Right lobe of liver (tissue), 4 donors: ENCODE data around the gene NCK2.
A peak's percentile ranks its signal among the peaks of the same experiment; 100 is the strongest.

Source experiments
- CTCF ChIP-seq, 4 donors: fragments of 200-600 bp in 3 of 4; fragments of 450-650 bp in 1 of 4; IDR thresholded peaks; one replicate each; pipeline versions ENCODE4 v1.5.1 to v1.8.0; 2016 to 2022; ENCODE audit warnings: antibody characterized with exemption in 4 of 4, mild to moderate bottlenecking in 2 of 4
- POLR2A ChIP-seq: fragments of 450-650 bp; IDR thresholded peaks from one replicate; pipeline ENCODE4 v1.6.1; 2017; ENCODE audit warnings: antibody characterized with exemption, mild to moderate bottlenecking
- donor health status: DM: no; HTN: no; CAD: no.
- donor health status: DM: no; HTN: no; CAD: no.
- donor health status: DM: no; HTN: yes; CAD: no.

DNA sequence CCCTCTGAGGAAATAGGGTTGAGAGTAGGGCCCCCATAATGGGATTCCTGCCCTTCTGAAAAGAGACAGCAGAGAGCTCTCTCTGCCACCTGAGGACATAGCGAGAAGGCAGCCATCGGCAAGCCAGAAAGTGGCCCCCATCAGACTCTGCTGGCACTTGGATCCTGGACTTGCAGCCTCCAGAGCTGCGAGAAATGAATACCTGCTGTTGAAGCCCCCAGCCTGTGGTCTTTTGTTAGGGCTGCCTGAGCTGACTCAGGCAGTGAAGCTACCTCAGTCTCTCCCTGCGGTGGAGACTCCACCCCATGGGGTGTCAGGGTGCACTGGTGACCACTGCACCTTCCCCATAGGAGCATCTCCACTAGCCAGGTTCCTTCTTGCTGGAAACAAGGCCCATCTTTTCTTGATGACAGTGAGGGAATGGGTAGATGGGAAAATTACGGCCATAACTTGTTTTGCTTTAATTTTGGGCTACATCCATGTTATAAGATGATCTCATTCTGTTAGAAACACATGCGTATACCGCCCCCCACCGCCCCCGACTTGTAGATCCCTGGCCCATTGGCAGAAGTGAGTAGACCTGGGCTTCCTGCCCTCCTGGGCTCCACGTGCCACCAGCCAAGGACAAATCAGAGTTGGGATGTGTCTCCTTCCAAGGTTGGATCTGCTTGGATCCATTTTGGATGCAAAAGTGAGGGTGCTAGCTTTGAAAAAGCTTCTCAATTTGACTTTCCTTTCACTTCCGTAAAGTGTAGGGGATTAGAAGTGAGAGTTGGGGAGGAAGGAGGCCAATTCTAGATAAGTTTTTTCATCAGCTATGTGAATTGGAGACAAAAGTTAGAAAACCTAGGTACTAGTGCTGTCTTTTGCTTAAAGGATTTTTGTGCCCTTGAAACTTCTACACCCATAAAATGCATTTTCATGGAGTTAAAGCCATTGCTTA lies 42.9 kb downstream of the NCK2 start:
- TF ChIP-seq CTCF (IDR thresholded peaks at IDR 0.05): peak in 1 of 4 donors; percentile 13
- TF ChIP-seq POLR2A: no peak
